H1 (cell line): ENCODE results near the gene PPP1R10. TPM values are rescaled to one million over a fixed set of nuclear protein-coding genes. Genes with fewer than 3 reads are reported as not detected.

Experiments used
- CTCF ChIA-PET: fragments of 300-600 bp; sonication (Branson Sonifier 250); formaldehyde crosslinking; loops from one replicate; lab custom pipeline; 2021; ENCODE audit not compliant: partially characterized antibody; lab: Charles Lee
- POLR2A ChIA-PET: fragments of 300-600 bp; sonication (Branson Sonifier 250); formaldehyde crosslinking; loops from one replicate; lab custom pipeline; 2021; ENCODE audit warnings: inconsistent platforms; ENCODE audit not compliant: partially characterized antibody; lab: Charles Lee
- DNase-seq, 2 experiments: peaks; one replicate each; pipeline versions ENCODE4 v3.0.0 to v3.0.0-alpha.2; 2010 to 2022; ENCODE audit warnings: low spot score in 2 of 2, low read depth in 1 of 2, mixed read lengths in 1 of 2
- FAIRE-seq: peaks from 2 replicates; lab custom pipeline; 2011; peaks lifted over from hg19 to GRCh38; lab: Jason Lieb, UNC
- H2AFZ ChIP-seq: 2 replicates; pipeline ENCODE4 v1.8.1; 2012; ENCODE audit warnings: low read length, inconsistent platforms
- H2AK5ac ChIP-seq: 2 replicates; pipeline ENCODE4 v1.6.1; 2013; ENCODE audit warnings: low read depth, low read length
- H2BK120ac ChIP-seq: replicated peaks from 2 replicates; pipeline ENCODE3; 2013; ENCODE audit warnings: low read depth, low read length, inconsistent platforms
- H2BK12ac ChIP-seq: 2 replicates; pipeline ENCODE4 v1.6.1; 2013; ENCODE audit warnings: low read depth, low read length
- H2BK15ac ChIP-seq: 2 replicates; pipeline ENCODE4 v1.6.1; 2013; ENCODE audit warnings: low read length
- H2BK20ac ChIP-seq: 2 replicates; pipeline ENCODE4 v1.6.1; 2013; ENCODE audit warnings: low read length
- H2BK5ac ChIP-seq: 2 replicates; pipeline ENCODE4 v1.6.1; 2013; ENCODE audit warnings: low read depth, low read length
- H3K14ac ChIP-seq: 2 replicates; pipeline ENCODE4 v1.6.1; 2013; ENCODE audit warnings: inconsistent platforms; ENCODE audit not compliant: insufficient read length
- H3K18ac ChIP-seq: 2 replicates; pipeline ENCODE4 v1.6.1; 2013; ENCODE audit warnings: low read length; ENCODE audit errors: extremely low read depth
- H3K23ac ChIP-seq: 2 replicates; pipeline ENCODE4 v1.6.1; 2013; ENCODE audit warnings: inconsistent platforms; ENCODE audit not compliant: insufficient read length
- H3K23me2 ChIP-seq: 2 replicates; pipeline ENCODE4 v1.6.1; 2013; ENCODE audit warnings: low read depth, low read length
- H3K27ac ChIP-seq: 2 replicates; pipeline ENCODE4 v1.6.1; 2011; ENCODE audit warnings: low read depth, low read length, inconsistent platforms
- H3K27me3 ChIP-seq, 4 experiments: replicated peaks in 1 of 4; 1 replicate in 1 of 4; 2 replicates in 3 of 4; pipeline versions ENCODE4 v1.6.1 to v1.8.1; 2011 to 2013; ENCODE audit warnings: low read length in 3 of 4, mild to moderate bottlenecking in 3 of 4, inconsistent platforms in 2 of 4, mixed read lengths in 2 of 4, moderate library complexity in 1 of 4; ENCODE audit not compliant: control insufficient read depth in 3 of 4, insufficient read depth in 3 of 4; ENCODE audit errors: extremely low read depth in 1 of 4
- H3K36me3 ChIP-seq, 4 experiments: 2 replicates each; pipeline versions ENCODE4 v1.6.1 to v1.8.1; 2011 to 2013; ENCODE audit warnings: mild to moderate bottlenecking in 4 of 4, low read length in 3 of 4, moderate library complexity in 2 of 4, control low read depth in 1 of 4, inconsistent platforms in 1 of 4; ENCODE audit not compliant: insufficient read depth in 4 of 4, control insufficient read depth in 2 of 4
- H3K4ac ChIP-seq: replicated peaks from 2 replicates; pipeline ENCODE3; 2013; ENCODE audit warnings: low read length, low read depth, mixed read lengths, inconsistent platforms; ENCODE audit not compliant: insufficient read length
- H3K4me1 ChIP-seq, 4 experiments: replicated peaks in 1 of 4; 1 replicate in 1 of 4; 2 replicates in 3 of 4; pipeline versions ENCODE4 v1.6.1 to v1.8.1; 2011 to 2013; ENCODE audit warnings: low read length in 3 of 4, inconsistent platforms in 2 of 4, mixed read lengths in 1 of 4; ENCODE audit not compliant: insufficient read depth in 4 of 4, control insufficient read depth in 3 of 4
- H3K4me2 ChIP-seq, 2 experiments: 2 replicates each; pipeline versions ENCODE4 v1.6.1 to v1.8.1; 2011 to 2013; ENCODE audit warnings: low read depth in 2 of 2, low read length in 2 of 2, control low read depth in 1 of 2, inconsistent platforms in 1 of 2, mild to moderate bottlenecking in 1 of 2; ENCODE audit not compliant: insufficient read depth in 1 of 2
- H3K4me3 ChIP-seq, 4 experiments: fragments of 200-600, 300-600 bp in 1 of 4; sonication (generic), shearing (Covaris generic), sonication (Bioruptor Twin) in 1 of 4; 2 replicates each; pipeline versions ENCODE4 v1.5.1 to v1.8.1; 2011 to 2016; ENCODE audit warnings: low read length in 4 of 4, low read depth in 3 of 4, control low read depth in 2 of 4, inconsistent platforms in 2 of 4, mild to moderate bottlenecking in 2 of 4, mixed read lengths in 1 of 4, moderate library complexity in 1 of 4; ENCODE audit not compliant: insufficient read depth in 2 of 4; ENCODE audit errors: extremely low read depth in 1 of 4
- H3K56ac ChIP-seq: replicated peaks from 2 replicates; pipeline ENCODE3; 2013; ENCODE audit warnings: low read depth, mild to moderate bottlenecking, mixed read lengths, low read length, inconsistent platforms; ENCODE audit not compliant: insufficient read length
- H3K79me1 ChIP-seq: 2 replicates; pipeline ENCODE4 v1.6.1; 2013; ENCODE audit warnings: low read depth, low read length, control low read depth
- H3K79me2 ChIP-seq, 2 experiments: 2 replicates each; pipeline versions ENCODE4 v1.6.1 to v1.8.1; 2012 to 2013; ENCODE audit warnings: low read length in 2 of 2, mild to moderate bottlenecking in 2 of 2, inconsistent platforms in 1 of 2; ENCODE audit not compliant: insufficient read depth in 2 of 2, control insufficient read depth in 1 of 2
- H3K9ac ChIP-seq, 4 experiments: replicated peaks in 1 of 4; 1 replicate in 1 of 4; 2 replicates in 3 of 4; pipeline versions ENCODE4 v1.6.1 to v1.8.1; 2011 to 2013; ENCODE audit warnings: low read depth in 3 of 4, low read length in 3 of 4, control low read depth in 2 of 4, mild to moderate bottlenecking in 2 of 4, moderate library complexity in 2 of 4, inconsistent platforms in 1 of 4; ENCODE audit errors: extremely low read depth in 1 of 4
- H3K9me3 ChIP-seq, 2 experiments: 2 replicates each; pipeline versions ENCODE4 v1.6.1 to v1.8.1; 2012 to 2013; ENCODE audit warnings: mild to moderate bottlenecking in 2 of 2, moderate library complexity in 2 of 2, control low read depth in 1 of 2, inconsistent platforms in 1 of 2, low read depth in 1 of 2, low read length in 1 of 2, mixed read lengths in 1 of 2; ENCODE audit not compliant: insufficient read depth in 2 of 2
- H4K20me1 ChIP-seq, 2 experiments: replicated peaks in 1 of 2; 2 replicates each; pipeline versions ENCODE3 to v1.8.1; 2011 to 2013; ENCODE audit warnings: inconsistent platforms in 2 of 2, low read length in 2 of 2, mild to moderate bottlenecking in 1 of 2; ENCODE audit not compliant: insufficient read depth in 2 of 2, control insufficient read depth in 1 of 2
- H4K5ac ChIP-seq: 2 replicates; pipeline ENCODE4 v1.6.1; 2013; ENCODE audit warnings: low read length, low read depth, mixed read lengths, inconsistent platforms; ENCODE audit not compliant: insufficient read length
- H4K8ac ChIP-seq: 2 replicates; pipeline ENCODE4 v1.8.0; 2013; ENCODE audit warnings: mild to moderate bottlenecking, moderate library complexity, low read length, inconsistent platforms; ENCODE audit not compliant: insufficient read depth; ENCODE audit errors: extremely low read depth
- H4K91ac ChIP-seq: replicated peaks from 2 replicates; pipeline ENCODE3; 2013; ENCODE audit warnings: low read length, mixed read lengths, inconsistent platforms; ENCODE audit not compliant: insufficient read length
- FOSL1 ChIP-seq: IDR thresholded peaks from 2 replicates; pipeline ENCODE4 v1.6.1; 2011; ENCODE audit warnings: mild to moderate bottlenecking, low read depth, low read length, moderate library complexity; ENCODE audit not compliant: insufficient read depth
- JUND ChIP-seq: IDR thresholded peaks from 2 replicates; pipeline ENCODE4 v1.6.1; 2011; ENCODE audit warnings: mild to moderate bottlenecking, improper control_type of control experiment, low read length
- RAD21 ChIP-seq, 2 experiments: IDR thresholded peaks in 1 of 2; conservative IDR thresholded peaks in 1 of 2; 2 replicates each; pipeline ENCODE4 v1.6.1; 2011; ENCODE audit warnings: low read depth in 2 of 2, low read length in 2 of 2, improper control_type of control experiment in 1 of 2, inconsistent platforms in 1 of 2, mild to moderate bottlenecking in 1 of 2, moderate library complexity in 1 of 2
- SAP30 ChIP-seq: fragments of 300-600 bp; sonication (generic); IDR thresholded peaks from 2 replicates; pipeline ENCODE4 v1.7.1; 2012; ENCODE audit warnings: low read length, moderate library complexity, mild to moderate bottlenecking, inconsistent platforms; ENCODE audit not compliant: insufficient read depth, insufficient replicate concordance
- SIRT6 ChIP-seq: IDR thresholded peaks from one replicate; pipeline ENCODE4 v1.7.1; 2012; ENCODE audit warnings: low read length, inconsistent platforms
- SP2 ChIP-seq: IDR thresholded peaks from 2 replicates; pipeline ENCODE4 v1.6.1; 2012; ENCODE audit warnings: mild to moderate bottlenecking, low read length, inconsistent platforms
- SRF ChIP-seq: IDR thresholded peaks from 2 replicates; pipeline ENCODE4 v1.6.1; 2011; ENCODE audit warnings: mild to moderate bottlenecking, low read depth, low read length, moderate library complexity
- TBP ChIP-seq: IDR thresholded peaks from 2 replicates; pipeline ENCODE4 v1.6.1; 2011; ENCODE audit warnings: low read depth, low read length, improper control_type of control experiment
- TCF12 ChIP-seq: IDR thresholded peaks from 2 replicates; pipeline ENCODE4 v1.6.1; 2011; ENCODE audit warnings: low read depth, mild to moderate bottlenecking, low read length
- YY1 ChIP-seq: IDR thresholded peaks from 2 replicates; pipeline ENCODE4 v1.6.1; 2011; ENCODE audit warnings: low read depth, mild to moderate bottlenecking, low read length
- ZNF274 ChIP-seq: IDR thresholded peaks from 2 replicates; pipeline ENCODE4 v1.7.0; 2012; ENCODE audit warnings: low read length, borderline replicate concordance; ENCODE audit errors: extremely low read depth
- WGBS, 2 experiments: shearing (Covaris generic) in 1 of 2; methylation state at CpG; one replicate each; pipeline versions ENCODE4 v1.1.6 to v1.1.7; 2013 to 2015; ENCODE audit warnings: low lambda C conversion rate in 2 of 2, mixed read lengths in 2 of 2, inconsistent platforms in 1 of 2, low coverage in 1 of 2, missing lambda C conversion rate in 1 of 2; ENCODE audit not compliant: insufficient replicate concordance in 2 of 2, insufficient coverage in 1 of 2, insufficient read length in 1 of 2; ENCODE audit errors: extremely low coverage in 1 of 2, missing lambda C conversion rate in 1 of 2; 5-methylcytosine and 5-hydroxymethylcytosine counted together
- polyA plus RNA-seq, 7 experiments: library from polyadenylated mRNA; depleted of rRNA in 3 of 7; stranded (reverse) in 5 of 7; unstranded in 2 of 7; fragments of >200 nt in 5 of 7; fragments of 200-250 nt in 2 of 7; gene quantifications; 1 replicate in 5 of 7; 2 replicates in 1 of 7; 4 replicates in 1 of 7; pipeline versions ENCODE4 v1.2.1 to v1.2.3, GENCODE V29; 2011 to 2013; ENCODE audit warnings: missing spikeins in 2 of 7, mixed read lengths in 2 of 7
- total RNA-seq: library from RNA; stranded (reverse); fragmentation: NEBNext Ultra II Directional; extraction: Animal tissue kit (Norgen Biotek cat#: 25700); gene quantifications from 2 replicates; pipeline ENCODE4 v1.2.1, GENCODE V29; 2021
- TF ChIP-seq, protein P1 (sequence below): IDR thresholded peaks from 2 replicates; pipeline ENCODE4 v1.6.1; 2012; ENCODE audit warnings: low read length, inconsistent platforms

PPP1R10 gene
- total and polyA plus RNA-seq, 2 of the 8 experiments (the other 6 are each of a cell fraction or from before 2014, with no cell fraction given): 23.9 to 89.1 TPM

DNA sequence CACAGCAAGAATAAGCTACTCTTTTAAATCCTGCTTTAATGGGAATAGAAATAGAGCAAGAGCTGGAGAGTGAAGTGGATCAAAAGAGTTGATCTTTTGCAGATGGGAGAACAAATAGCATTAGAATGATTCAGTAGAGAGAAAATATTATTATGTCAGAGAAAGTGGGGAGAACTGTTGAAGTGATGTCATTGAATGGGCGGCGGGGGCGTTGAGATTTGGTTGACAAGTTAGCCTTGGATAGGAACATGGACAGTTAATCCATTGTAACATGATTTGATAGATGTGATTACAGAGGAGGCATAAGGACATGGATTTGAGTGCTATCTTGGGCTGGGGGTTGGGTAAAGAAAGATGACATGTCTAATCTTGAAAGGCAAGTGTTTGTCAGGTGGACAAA, 18.8 kb upstream of the PPP1R10 start:
- Histone ChIP-seq H3K27ac (no peak overlapping the region), H4K91ac (no peak overlapping the region), H3K18ac (no peak overlapping the region), H2BK12ac (no peak overlapping the region), H3K27me3 (no peaks in the 10 kb centered on the region), H3K36me3 (peaks cover 2 to 25% (median 12%) of the 10 kb centered on the region in 4 experiments; a peak in 7 of 8 replicates), H3K9me3 (no peaks in the 10 kb centered on the region), H2AK5ac (no peak overlapping the region), H3K56ac (no peak overlapping the region), H2BK20ac (no peak overlapping the region), H4K8ac (no peak overlapping the region), H2AFZ (no peak overlapping the region), H3K14ac (no peak overlapping the region), H3K4me2 (no peak overlapping the region), H4K20me1 (no peaks in the 10 kb centered on the region), H3K4ac (no peak overlapping the region), H3K4me3 (no peak overlapping the region), H3K23me2 (no peaks in the 10 kb centered on the region), H3K79me1 (no peaks in the 10 kb centered on the region), H4K5ac (no peak overlapping the region), H3K79me2 (no peaks in the 10 kb centered on the region), H2BK120ac (no peak overlapping the region), H3K9ac (no peak overlapping the region), H3K4me1 (no peaks in the 10 kb centered on the region), H3K23ac (no peak overlapping the region), H2BK15ac (no peak overlapping the region), H2BK5ac (no peak overlapping the region)
- DNase-seq (no peak), FAIRE-seq (no peak)
- WGBS, 2 experiments: 100% methylated on average over 3 of the region's 3 CpGs; no CpG with 5 or more reads in 1 of the 2 experiments
- CTCF ChIA-PET: interaction anchor here (0.6 to 0.7 kb wide), 2 partner anchors 8 to 766 kb away, joined by 3 read pairs; no protein-coding TSS in a partner anchor
- POLR2A ChIA-PET: interaction anchor here (0.9 to 1.9 kb wide), 3 partner anchors 18 to 82 kb away, joined by 3 to 6 read pairs (median 4); partner anchors contain the start of genes MDC1, MRPS18B and PPP1R10
- TF ChIP-seq JUND (no peak), SP2 (no peak), RAD21 (IDR thresholded peaks at IDR 0.05 in 1 of 2, conservative IDR thresholded peaks at IDR 0.05 in 1 of 2; ENCODE audit: low read depth in 2 of 2, low read length in 2 of 2) (no peak), SIRT6 (no peak), TBP (no peak), YY1 (no peak), SAP30 (no peak), SRF (no peak), TCF12 (no peak), FOSL1 (no peak), ZNF274 (no peak)
- TF ChIP-seq, protein P1, sequence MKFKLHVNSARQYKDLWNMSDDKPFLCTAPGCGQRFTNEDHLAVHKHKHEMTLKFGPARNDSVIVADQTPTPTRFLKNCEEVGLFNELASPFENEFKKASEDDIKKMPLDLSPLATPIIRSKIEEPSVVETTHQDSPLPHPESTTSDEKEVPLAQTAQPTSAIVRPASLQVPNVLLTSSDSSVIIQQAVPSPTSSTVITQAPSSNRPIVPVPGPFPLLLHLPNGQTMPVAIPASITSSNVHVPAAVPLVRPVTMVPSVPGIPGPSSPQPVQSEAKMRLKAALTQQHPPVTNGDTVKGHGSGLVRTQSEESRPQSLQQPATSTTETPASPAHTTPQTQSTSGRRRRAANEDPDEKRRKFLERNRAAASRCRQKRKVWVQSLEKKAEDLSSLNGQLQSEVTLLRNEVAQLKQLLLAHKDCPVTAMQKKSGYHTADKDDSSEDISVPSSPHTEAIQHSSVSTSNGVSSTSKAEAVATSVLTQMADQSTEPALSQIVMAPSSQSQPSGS: no peak
